ENCODE data around the gene EYS. TPM values are rescaled to one million over a fixed set of nuclear protein-coding genes. Genes with fewer than 3 reads are reported as not detected.

Gene EYS
- total and polyA plus RNA-seq, 2 of the 13 experiments (the other 11 are each of a cell fraction or from before 2014, with no cell fraction given): 0.04 to 0.07 TPM

DNA sequence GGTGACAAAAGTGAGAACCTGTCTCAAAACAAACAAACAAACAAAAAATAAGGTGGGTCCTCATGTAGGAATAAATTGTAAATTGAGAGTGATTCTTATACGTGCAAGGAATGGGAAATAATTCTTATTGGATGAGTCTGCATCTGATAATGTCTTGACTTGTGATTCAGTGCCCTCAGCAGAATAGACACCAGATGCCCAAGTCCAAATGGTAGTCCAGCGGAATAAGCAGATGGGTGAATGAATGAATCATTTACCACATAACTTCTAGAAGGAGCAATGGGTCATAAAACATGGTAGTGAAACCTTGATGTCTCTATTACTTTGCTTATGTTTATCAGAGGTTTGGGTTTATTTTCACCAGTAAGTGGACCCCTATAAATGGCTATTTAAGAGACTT, 1323.7 kb downstream of the EYS start (continued):
- TF ChIP-seq, protein P1, sequence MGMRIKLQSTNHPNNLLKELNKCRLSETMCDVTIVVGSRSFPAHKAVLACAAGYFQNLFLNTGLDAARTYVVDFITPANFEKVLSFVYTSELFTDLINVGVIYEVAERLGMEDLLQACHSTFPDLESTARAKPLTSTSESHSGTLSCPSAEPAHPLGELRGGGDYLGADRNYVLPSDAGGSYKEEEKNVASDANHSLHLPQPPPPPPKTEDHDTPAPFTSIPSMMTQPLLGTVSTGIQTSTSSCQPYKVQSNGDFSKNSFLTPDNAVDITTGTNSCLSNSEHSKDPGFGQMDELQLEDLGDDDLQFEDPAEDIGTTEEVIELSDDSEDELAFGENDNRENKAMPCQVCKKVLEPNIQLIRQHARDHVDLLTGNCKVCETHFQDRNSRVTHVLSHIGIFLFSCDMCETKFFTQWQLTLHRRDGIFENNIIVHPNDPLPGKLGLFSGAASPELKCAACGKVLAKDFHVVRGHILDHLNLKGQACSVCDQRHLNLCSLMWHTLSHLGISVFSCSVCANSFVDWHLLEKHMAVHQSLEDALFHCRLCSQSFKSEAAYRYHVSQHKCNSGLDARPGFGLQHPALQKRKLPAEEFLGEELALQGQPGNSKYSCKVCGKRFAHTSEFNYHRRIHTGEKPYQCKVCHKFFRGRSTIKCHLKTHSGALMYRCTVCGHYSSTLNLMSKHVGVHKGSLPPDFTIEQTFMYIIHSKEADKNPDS (CRISPR knock-in tag; IDR thresholded peaks at IDR 0.05): no peak
- TF ChIP-seq, protein P2, sequence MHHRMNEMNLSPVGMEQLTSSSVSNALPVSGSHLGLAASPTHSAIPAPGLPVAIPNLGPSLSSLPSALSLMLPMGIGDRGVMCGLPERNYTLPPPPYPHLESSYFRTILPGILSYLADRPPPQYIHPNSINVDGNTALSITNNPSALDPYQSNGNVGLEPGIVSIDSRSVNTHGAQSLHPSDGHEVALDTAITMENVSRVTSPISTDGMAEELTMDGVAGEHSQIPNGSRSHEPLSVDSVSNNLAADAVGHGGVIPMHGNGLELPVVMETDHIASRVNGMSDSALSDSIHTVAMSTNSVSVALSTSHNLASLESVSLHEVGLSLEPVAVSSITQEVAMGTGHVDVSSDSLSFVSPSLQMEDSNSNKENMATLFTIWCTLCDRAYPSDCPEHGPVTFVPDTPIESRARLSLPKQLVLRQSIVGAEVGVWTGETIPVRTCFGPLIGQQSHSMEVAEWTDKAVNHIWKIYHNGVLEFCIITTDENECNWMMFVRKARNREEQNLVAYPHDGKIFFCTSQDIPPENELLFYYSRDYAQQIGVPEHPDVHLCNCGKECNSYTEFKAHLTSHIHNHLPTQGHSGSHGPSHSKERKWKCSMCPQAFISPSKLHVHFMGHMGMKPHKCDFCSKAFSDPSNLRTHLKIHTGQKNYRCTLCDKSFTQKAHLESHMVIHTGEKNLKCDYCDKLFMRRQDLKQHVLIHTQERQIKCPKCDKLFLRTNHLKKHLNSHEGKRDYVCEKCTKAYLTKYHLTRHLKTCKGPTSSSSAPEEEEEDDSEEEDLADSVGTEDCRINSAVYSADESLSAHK (CRISPR knock-in tag; IDR thresholded peaks at IDR 0.05; ENCODE audit: borderline replicate concordance): no peak
- TF ChIP-seq SMARCE1 (IDR thresholded peaks at IDR 0.05; ENCODE audit: borderline replicate concordance) (no peak), ZFP1 (CRISPR knock-in tag; IDR thresholded peaks at IDR 0.05) (no peak), YY1 (IDR thresholded peaks at IDR 0.05; ENCODE audit: insufficient read depth, insufficient replicate concordance, low read depth, low read length) (no peak), STAT5B (CRISPR knock-in tag; IDR thresholded peaks at IDR 0.05) (no peak), HHEX (CRISPR knock-in tag; IDR thresholded peaks at IDR 0.05) (no peak), CBX2 (IDR thresholded peaks at IDR 0.05; ENCODE audit: low read depth, low read length) (no peak), CBX2 (CRISPR knock-in tag; IDR thresholded peaks at IDR 0.05; ENCODE audit: low read depth) (no peak), ZNF605 (CRISPR knock-in tag; IDR thresholded peaks at IDR 0.05) (no peak), ZNF331 (CRISPR knock-in tag; IDR thresholded peaks at IDR 0.05) (no peak), DPF2 (CRISPR knock-in tag; IDR thresholded peaks at IDR 0.05; ENCODE audit: borderline replicate concordance, low read depth) (no peak)
- TF ChIP-seq, protein P3, sequence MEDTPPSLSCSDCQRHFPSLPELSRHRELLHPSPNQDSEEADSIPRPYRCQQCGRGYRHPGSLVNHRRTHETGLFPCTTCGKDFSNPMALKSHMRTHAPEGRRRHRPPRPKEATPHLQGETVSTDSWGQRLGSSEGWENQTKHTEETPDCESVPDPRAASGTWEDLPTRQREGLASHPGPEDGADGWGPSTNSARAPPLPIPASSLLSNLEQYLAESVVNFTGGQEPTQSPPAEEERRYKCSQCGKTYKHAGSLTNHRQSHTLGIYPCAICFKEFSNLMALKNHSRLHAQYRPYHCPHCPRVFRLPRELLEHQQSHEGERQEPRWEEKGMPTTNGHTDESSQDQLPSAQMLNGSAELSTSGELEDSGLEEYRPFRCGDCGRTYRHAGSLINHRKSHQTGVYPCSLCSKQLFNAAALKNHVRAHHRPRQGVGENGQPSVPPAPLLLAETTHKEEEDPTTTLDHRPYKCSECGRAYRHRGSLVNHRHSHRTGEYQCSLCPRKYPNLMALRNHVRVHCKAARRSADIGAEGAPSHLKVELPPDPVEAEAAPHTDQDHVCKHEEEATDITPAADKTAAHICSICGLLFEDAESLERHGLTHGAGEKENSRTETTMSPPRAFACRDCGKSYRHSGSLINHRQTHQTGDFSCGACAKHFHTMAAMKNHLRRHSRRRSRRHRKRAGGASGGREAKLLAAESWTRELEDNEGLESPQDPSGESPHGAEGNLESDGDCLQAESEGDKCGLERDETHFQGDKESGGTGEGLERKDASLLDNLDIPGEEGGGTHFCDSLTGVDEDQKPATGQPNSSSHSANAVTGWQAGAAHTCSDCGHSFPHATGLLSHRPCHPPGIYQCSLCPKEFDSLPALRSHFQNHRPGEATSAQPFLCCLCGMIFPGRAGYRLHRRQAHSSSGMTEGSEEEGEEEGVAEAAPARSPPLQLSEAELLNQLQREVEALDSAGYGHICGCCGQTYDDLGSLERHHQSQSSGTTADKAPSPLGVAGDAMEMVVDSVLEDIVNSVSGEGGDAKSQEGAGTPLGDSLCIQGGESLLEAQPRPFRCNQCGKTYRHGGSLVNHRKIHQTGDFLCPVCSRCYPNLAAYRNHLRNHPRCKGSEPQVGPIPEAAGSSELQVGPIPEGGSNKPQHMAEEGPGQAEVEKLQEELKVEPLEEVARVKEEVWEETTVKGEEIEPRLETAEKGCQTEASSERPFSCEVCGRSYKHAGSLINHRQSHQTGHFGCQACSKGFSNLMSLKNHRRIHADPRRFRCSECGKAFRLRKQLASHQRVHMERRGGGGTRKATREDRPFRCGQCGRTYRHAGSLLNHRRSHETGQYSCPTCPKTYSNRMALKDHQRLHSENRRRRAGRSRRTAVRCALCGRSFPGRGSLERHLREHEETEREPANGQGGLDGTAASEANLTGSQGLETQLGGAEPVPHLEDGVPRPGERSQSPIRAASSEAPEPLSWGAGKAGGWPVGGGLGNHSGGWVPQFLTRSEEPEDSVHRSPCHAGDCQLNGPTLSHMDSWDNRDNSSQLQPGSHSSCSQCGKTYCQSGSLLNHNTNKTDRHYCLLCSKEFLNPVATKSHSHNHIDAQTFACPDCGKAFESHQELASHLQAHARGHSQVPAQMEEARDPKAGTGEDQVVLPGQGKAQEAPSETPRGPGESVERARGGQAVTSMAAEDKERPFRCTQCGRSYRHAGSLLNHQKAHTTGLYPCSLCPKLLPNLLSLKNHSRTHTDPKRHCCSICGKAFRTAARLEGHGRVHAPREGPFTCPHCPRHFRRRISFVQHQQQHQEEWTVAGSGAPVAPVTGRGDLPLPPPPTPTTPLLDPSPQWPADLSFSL (CRISPR knock-in tag; IDR thresholded peaks at IDR 0.05): no peak
- TF ChIP-seq, protein P4, sequence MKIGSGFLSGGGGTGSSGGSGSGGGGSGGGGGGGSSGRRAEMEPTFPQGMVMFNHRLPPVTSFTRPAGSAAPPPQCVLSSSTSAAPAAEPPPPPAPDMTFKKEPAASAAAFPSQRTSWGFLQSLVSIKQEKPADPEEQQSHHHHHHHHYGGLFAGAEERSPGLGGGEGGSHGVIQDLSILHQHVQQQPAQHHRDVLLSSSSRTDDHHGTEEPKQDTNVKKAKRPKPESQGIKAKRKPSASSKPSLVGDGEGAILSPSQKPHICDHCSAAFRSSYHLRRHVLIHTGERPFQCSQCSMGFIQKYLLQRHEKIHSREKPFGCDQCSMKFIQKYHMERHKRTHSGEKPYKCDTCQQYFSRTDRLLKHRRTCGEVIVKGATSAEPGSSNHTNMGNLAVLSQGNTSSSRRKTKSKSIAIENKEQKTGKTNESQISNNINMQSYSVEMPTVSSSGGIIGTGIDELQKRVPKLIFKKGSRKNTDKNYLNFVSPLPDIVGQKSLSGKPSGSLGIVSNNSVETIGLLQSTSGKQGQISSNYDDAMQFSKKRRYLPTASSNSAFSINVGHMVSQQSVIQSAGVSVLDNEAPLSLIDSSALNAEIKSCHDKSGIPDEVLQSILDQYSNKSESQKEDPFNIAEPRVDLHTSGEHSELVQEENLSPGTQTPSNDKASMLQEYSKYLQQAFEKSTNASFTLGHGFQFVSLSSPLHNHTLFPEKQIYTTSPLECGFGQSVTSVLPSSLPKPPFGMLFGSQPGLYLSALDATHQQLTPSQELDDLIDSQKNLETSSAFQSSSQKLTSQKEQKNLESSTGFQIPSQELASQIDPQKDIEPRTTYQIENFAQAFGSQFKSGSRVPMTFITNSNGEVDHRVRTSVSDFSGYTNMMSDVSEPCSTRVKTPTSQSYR (CRISPR knock-in tag; IDR thresholded peaks at IDR 0.05; ENCODE audit: borderline replicate concordance): no peak

Measured in HepG2 (cell line).